ENCODE data around the gene CPEB4. TPM values are rescaled to one million over a fixed set of nuclear protein-coding genes. Genes with fewer than 3 reads are reported as not detected.
A peak's percentile ranks its signal among the peaks of the same experiment; 100 is the strongest.

The CPEB4 gene
- polyA plus RNA-seq, 4 donors = 9.8 to 40.2 (median 36.8) TPM

DNA sequence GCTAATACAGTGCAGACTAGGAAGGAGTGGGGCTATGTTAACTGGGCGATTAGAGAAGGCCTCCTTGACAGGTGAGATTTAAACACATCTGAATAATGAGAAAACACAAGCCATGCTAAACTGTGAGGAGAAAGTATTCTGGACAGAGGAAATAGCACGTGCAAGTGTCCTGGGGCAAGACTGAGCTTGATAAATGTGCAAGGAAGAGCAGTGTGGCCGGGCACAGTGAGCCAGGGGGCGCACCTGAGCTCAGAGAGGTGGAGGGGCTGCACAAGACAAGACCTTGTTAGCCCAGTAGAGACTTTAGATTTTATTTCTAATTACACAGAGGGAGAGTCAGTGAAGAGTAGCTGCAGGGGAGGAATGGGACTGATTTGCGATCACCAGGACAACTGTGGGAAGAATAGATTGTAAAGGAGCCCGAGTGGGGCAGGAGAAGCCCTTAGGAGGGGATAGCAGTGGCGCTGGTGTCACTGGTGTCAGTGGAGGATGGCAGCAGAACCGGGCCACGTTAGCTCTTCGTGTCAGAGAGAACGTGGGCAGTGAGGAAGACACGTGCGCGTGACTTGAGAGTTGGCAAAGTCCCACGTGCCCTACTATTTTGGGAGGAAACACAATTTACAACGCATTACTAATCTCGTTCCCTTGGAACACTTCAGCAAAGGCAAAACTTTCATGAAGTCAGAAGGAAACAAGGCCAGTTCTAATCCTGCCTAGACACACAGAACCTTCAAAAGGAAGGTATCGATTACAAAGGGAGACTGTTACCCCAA, 82.9 kb downstream of the CPEB4 start:
- no peak for DNase-seq (ENCODE audit: low read depth in 4 of 4, low spot score in 3 of 4)

DNA sequence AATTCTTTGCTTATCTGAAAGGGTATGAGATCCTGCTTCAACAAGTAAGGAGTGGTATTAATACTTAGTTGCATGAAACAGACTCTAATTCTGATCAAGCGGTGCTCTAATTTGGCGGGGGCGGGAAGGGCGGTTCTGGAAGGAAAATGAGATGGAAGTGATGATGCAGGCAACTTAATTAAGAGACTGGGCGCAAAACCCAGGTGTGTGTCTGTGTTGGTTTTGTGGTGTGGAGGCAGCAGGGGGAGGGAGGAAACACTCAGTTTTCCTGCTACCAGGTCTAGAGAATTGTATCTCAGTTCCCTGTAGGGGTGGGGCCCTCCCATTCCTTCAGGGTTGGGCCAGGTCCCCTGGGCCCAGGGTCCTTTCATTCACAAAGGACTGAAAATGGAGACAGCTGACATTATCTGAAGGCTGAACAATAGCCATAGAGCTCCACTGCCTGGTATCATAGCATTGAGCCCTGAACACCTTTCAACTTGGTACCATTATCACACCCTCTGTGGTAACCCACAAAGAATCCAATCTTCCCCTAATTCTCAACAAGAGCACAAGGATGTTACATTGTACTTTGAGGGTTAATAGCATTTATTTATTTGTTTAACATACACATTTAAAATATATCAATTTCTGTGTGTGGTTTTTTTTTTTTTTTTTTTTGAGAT, 83.7 kb downstream of the CPEB4 start:
- no peak for DNase-seq (ENCODE audit: low read depth in 4 of 4, low spot score in 3 of 4)

DNA sequence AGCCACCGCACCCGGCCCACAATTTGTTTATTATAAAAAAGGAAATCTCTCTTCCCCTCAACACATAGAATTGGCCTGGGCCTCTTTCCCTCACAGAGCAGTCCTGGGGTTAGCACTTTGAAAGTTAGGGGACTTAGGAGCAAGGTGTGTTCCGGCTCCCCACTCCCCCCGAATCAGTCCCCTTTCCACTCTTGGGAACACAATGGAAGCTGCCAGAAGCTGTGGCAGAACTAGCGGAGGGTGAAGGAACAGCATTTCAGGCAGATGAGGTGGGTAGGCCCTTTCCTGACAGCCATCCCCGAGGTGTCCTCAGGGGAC, 84.4 kb downstream of the CPEB4 start:
- DNase-seq (ENCODE audit: low read depth in 4 of 4, low spot score in 3 of 4) = no peak

DNA sequence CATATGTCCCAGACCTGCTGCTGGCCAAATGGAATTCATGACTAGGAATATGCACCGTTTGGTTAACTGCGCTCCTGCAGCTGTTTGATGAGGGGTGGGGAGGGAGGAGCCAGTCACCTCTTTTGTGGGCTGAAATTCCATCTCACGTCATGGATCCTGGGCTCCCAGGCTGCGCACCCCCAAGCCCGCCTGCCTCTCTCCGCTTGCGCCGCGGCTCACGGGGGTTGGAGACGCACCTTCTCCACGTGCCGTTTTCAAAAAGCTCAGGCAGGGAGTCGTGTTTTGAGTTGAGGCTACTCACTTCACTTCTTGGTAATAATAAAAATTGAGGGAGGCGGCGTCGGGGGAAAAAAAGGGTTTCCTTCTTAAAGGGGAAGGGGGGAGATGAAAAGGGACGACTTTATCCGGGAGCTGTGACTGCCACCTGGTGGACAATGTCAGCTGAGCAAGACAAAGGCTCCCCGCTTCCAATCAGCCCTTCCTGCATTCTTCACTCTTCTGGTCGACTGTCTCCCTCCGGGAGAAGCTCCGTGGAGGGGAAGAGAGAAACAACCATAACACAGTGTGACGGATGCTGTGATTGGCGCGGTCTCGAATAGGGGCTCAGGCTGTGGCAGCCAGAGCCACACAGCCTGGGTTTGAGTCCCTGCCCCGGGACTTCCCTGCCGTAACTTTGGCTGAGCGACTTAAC, 84.9 kb downstream of the CPEB4 start:
- peak; percentile 75 to 78 (median 76) for DNase-seq (ENCODE audit: low read depth in 4 of 4, low spot score in 3 of 4)

DNA sequence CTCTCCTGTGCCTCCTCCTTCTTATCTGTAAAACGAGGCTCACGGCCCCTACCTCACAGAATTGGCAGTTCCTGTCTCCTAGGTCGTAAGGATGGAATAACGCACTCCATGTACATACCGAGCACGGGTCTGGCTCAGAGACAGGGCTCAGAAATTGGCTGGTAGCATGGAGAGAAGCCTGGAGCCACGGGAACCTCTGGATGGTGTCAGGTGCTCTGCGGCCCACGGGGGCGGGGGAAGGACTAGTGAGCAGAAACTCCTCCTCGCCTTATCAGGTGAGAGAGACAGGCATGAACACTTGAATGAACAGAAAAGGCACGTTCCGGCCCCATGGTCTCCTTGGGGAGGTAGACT, 85.4 kb downstream of the CPEB4 start:
- DNase-seq (ENCODE audit: low read depth in 4 of 4, low spot score in 3 of 4) = no peak

DNA sequence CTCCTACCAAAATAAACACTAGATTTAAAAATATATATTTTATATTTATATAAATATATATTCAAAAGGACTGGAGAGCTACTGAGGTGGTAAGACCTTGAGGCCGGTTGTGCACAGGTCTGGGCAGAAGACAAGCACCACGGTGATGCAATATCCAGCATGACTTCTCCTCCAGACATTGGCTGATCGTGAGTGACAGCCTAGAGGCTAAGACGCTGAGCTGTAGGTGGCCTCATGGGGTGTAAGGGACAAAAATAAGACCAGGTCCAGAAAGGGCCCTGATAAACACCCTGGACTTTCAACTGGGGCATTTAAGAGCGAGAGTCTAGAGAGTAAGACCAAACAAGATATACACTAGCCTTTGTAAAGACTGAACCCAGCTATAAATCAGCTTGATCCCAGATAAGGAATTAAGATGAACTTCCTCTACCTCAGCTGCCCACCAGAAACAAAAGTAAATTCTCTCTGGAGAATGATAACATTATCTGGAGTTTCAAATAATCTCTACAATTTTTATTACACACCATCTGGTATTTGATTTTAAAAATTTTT, 86.6 kb downstream of the CPEB4 start:
- no peak for DNase-seq (ENCODE audit: low read depth in 4 of 4, low spot score in 3 of 4)

DNA sequence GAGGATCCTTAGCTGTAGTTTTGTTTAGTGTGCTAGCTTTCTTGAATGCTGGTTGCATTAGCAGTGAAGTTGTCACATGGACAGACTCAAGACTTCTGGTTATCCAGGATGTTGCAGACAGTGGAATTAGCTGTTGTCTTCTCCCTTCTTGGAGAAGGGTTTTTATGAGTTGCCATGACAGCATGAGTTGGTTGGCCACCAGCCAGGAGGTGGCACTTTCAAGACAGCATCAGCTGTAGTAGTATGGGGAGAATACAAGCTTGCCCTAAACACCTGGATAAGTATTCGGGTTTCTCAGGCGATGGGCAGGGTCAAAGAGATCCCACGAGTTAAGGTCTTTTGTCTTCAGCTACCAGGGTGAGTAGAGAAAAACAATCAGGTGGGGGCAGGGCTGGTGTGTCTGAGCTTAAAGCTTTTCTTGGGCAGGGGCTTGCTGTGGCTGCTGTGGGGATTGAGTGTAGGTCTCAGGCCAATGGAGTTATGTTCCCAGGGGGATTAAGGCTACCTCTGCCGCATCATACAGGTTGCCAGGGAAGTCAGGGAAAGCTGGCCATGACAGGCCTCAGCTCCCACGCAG, 93.1 kb downstream of the CPEB4 start:
- no peak for DNase-seq (ENCODE audit: low read depth in 4 of 4, low spot score in 3 of 4)

DNA sequence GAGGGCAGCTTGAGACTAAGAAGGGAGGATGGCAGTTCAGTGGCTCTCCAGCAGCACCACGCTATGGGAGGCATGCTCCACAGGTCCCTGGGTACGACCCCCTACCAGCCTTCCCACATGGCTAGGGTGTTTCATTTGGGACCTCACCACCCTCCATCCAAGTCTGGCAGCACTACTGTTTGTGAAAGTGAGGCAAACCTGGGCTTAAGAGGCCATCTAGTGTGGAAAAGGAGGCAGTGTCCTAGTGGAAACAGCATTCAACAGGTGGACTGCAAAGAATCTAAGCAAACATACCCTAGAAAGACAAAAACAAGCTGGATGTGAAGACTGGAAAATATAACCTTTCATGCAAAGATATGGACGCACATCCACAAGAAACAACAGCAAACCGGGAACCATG, 96.1 kb downstream of the CPEB4 start:
- no peak for DNase-seq (ENCODE audit: low read depth in 4 of 4, low spot score in 3 of 4)

DNA sequence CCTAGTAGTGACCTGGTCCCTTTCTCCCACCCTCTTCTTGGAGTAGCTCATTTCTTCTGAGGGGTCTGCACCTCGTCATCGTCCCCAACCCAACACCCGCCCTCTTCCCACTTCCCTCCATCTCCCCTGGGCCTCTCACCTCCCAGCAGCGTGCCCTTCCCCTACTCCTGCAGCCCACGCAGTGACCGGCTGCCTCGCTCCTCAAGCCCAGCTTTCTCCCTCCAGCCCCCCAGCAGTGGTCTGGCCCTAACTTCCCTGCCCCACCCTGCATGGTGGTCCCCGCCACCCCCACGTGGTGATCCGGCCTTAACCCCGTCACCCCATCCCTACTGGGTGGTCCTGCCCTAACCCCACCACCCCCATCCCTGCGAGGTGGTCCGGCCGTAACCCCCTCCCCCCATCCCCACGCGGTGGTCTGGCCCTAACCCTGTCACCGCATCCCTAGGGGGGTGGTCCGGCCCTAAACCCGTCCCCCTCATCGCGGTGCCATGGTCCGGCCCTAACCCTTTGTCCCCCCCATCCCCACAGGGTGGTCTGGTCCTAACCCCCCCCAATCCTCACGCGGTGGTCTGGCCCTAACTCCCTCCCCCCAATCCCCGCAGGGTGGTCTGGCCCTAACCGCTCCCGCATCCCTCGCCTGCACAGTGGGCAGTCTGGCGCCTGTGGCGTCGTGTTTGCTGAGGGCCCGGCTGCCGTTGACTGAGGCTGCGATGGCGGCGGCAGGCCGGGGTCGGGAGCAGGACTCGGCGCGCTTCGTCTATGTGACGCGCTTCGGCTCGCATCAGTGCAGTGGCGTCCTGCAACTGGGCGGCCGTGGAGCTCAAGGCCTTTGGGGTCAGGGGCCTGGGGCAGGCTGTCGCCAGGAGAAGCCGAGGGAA, 100.6 kb downstream of the CPEB4 start, which contains the start of gene C5orf47:
C5orf47 (plus strand) TSS at position 617 of the 878 bp plus-strand sequence; CDS start at position 711, 94 bp downstream.
- no peak for DNase-seq (ENCODE audit: low read depth in 4 of 4, low spot score in 3 of 4)

DNA sequence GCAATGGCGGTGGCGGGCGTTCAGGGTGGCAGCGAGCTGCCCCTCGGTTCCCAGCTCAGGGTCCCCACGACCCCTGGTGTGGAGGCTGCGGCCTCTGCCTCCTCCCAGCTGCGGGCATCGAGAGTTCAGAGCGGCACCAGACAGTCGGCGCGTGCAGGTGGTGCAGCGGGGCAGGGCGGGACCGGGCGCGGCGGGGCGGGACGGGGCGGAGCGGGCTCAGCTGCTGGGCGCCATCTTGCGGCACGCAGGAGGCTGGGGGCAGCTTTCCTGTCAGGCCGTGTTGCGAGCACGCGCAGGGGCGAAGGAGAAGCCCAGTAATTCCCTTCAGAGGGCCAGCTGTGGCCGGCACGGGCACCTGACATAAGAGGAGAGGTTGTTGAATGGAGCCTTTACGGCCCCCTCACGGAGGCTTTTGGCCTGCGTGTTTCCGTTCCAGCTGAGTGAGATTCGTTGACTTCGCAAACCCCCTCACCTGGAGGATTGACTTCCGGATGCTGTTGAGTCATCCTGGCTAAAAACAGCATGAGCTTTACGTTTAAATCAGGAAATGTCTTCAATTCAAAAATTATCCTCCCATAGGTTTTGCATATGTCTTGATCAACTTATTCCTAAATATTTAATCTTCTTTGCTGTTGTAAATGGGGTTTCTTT, 101.4 kb downstream of the CPEB4 start:
- DNase-seq (ENCODE audit: low read depth in 4 of 4, low spot score in 3 of 4) = no peak

DNA sequence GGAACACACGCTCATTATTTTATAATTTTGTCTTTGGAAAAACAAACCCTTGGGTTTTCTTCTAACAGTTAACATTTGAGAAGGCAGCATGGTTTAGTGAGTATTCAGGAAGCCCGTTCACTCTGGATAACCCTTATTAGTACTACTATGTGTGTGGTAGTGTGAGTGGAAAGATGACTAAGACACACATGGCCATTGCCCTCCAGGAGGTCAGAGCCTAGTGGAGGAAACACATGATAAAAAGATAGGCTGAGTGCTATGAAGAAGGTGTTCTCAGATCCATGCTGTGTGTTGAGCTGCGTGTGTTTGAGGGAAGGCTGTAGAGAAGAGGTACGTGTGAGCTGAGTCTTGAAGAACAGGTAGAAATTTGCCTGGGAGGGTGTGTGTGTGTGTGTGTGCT, 109.2 kb downstream of the CPEB4 start:
- no peak for DNase-seq (ENCODE audit: low read depth in 4 of 4, low spot score in 3 of 4)

DNA sequence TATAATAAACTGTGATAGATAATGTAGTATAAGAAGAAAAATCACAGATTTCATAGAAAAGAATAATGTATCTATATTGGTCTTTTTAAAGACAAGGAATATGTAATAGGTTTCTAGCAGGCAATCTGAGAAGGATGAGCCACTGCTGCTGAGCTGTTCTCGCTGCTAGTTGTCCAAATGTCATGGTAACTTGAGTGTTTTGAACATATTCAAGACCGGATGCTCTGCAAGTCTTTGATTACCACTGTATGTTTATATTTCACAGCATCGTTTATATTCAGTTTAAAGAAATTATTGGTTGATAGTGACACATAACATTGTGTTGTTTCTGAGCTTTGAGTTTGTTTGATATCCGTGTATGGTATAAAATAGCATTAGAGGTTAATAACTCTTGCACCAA, 110.4 kb downstream of the CPEB4 start:
- no peak for DNase-seq (ENCODE audit: low read depth in 4 of 4, low spot score in 3 of 4)

DNA sequence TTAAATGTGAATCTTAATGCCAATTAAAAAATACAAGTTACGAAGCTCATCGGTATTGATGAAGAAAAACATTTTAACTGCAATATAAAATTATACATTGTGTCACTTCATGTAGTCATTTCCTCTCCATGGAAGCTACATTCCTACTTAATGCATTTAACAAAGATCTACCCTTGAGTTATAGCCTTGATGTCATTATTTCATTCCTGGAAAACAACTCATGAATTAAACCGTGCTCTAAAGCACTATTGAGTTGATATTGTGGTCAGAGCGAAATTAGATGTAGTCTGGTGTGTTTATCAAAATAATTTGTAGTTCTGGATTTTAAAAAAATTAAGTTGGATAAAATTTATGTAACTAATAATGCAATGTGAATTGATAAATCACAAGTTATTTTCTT, 111.9 kb downstream of the CPEB4 start:
- no peak for DNase-seq (ENCODE audit: low read depth in 4 of 4, low spot score in 3 of 4)

DNA sequence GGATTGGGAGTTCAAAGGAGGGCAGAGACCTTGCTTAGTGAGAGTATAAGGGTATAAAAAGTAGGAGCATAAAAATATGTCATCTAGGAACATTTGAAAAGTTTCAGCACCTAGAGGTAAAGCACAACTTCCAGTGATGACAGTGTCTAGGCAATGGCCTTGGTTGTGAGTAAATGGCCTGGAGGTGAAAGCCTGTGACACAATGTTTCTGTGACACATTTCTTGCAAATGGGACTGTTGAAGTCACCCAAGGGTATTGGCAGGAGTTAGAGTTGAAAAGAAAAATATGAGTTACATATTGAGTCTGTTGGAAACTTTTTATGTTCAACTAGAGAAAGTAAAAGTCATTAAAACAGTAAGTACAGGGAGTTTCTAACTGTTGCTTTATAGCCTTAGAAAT, 115.6 kb downstream of the CPEB4 start:
- DNase-seq (ENCODE audit: low read depth in 4 of 4, low spot score in 3 of 4) = no peak

DNA sequence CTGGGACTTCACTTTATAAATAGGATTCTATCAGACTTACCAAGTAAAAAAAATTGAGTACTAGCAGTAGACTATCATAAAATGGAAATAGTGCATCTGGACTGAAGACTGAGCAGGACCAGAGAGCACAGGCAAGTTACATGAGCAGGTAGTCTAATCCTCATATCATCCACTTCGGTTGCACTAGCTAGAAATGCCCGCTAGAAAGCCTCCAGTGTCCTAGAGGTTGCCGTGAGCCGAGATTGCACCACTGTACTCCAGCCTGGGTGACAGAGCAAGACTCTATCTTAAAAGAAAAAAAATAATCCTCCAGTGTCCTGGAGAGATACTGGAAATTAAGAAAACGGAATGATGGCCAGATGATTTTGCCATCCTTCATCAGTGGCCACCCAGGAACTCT, 120.8 kb downstream of the CPEB4 start:
- no peak for DNase-seq (ENCODE audit: low read depth in 4 of 4, low spot score in 3 of 4)

DNA sequence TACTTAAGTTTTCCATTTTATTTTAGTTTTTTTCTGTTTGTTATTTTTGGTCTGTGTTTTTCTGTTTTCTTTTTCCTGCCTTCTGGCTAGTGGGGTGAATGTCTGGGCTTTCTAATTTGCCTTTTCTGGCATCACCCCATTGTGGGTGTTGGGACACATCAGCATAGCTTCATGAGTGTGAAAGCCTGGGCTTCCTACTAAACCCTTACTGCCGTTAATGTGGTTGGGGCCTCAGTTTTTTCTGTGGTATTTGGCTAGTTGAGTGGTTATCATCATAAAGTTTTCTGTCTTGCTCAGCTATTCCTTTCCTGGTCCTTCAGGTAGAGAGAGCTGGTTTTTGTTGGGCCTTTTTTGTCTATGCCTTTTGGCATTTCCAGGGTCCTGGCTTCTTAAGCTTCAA, 122.2 kb downstream of the CPEB4 start:
- DNase-seq (ENCODE audit: low read depth in 4 of 4, low spot score in 3 of 4) = no peak

DNA sequence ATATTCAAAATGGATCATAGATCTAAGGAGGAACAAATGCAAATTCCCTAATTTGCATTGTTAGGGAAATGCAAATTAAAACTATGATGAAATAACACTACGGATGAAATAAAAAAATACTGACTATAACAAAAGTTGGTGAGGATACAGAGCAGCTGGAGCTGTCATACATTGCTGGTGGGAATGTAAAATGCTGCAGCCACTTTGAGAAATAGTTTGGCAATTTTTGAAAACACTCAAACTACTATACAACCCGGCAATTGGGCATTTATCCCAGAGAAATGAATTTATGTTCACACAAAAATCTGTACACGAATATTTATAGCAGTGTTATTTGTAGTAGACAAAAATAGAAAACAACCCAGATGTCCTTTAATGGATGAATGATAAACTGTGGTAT, 123.3 kb downstream of the CPEB4 start:
- no peak for DNase-seq (ENCODE audit: low read depth in 4 of 4, low spot score in 3 of 4)
